HCT116 (cell line): ENCODE results near the gene MARCKS. TPM values are rescaled to one million over a fixed set of nuclear protein-coding genes. Genes with fewer than 3 reads are reported as not detected.

Source experiments
- ATAC-seq: fragments of 200-7000 bp; cut with Tn5 transposase; 2 replicates; pipeline ENCODE4 v1.9.1; 2020; ENCODE audit warnings: mild to moderate bottlenecking, moderate library complexity
- BruUV-seq: library from RNA; stranded (reverse); fragments of 400-500 nt; replicated peaks from 2 replicates; lab custom pipeline; 2021; lab: Mats Ljungman, UMichigan
- CTCF ChIA-PET: fragments of 300-600 bp; sonication (Branson Sonifier 250); formaldehyde crosslinking; loops from one replicate; lab custom pipeline; 2021; ENCODE audit warnings: antibody characterized with exemption; lab: Charles Lee
- POLR2A ChIA-PET: fragments of 300-600, 350-600 bp; sonication (Branson Sonifier 250); formaldehyde crosslinking; loops from one replicate; lab custom pipeline; 2021; ENCODE audit warnings: antibody characterized with exemption; lab: Charles Lee
- RAD21 ChIA-PET, 2 experiments: fragments of 300-600 bp; sonication (Branson Sonifier 250); formaldehyde crosslinking; loops; one replicate each; lab custom pipeline; 2023; ENCODE audit warnings: low total read pairs in 2 of 2; ENCODE audit not compliant: uncharacterized antibody in 2 of 2, unreplicated experiment in 2 of 2, low non-redundant PET in 1 of 2; lab: Charles Lee
- DNase-seq: peaks from one replicate; pipeline ENCODE4 v3.0.0-alpha.2; 2010; ENCODE audit warnings: low read depth, low spot score
- H2AFZ ChIP-seq: fragments of 200-600 bp; shearing (Covaris generic), sonication (generic); 2 replicates; pipeline ENCODE4 v1.6.1; 2017; ENCODE audit warnings: low read depth, mixed run types, mixed read lengths, antibody characterized with exemption, low read length; ENCODE audit not compliant: poor library complexity, severe bottlenecking
- H3K27ac ChIP-seq: 2 replicates; pipeline ENCODE4 v1.5.1; 2012; ENCODE audit warnings: low read depth, low read length
- H3K27me3 ChIP-seq: fragments of 200-600 bp; sonication (generic); 2 replicates; pipeline ENCODE4 v1.6.1; 2016; ENCODE audit warnings: mixed run types, low read length, mixed read lengths; ENCODE audit not compliant: insufficient read depth
- H3K36me3 ChIP-seq, 2 experiments: fragments of 200-500 bp in 1 of 2; fragments of 200-600 bp in 1 of 2; sonication (Bioruptor generic) in 1 of 2; sonication (generic) in 1 of 2; 2 replicates each; pipeline versions ENCODE4 v1.5.1 to v1.6.1; 2014 to 2016; ENCODE audit warnings: low read length in 2 of 2, inconsistent platforms in 1 of 2, mixed read lengths in 1 of 2, mixed run types in 1 of 2; ENCODE audit not compliant: insufficient read depth in 2 of 2, control insufficient read depth in 1 of 2
- H3K4me1 ChIP-seq, 2 experiments: fragments of 200-600 bp in 1 of 2; sonication (generic) in 1 of 2; 2 replicates each; pipeline versions ENCODE4 v1.5.1 to v1.6.1; 2012 to 2017; ENCODE audit warnings: low read length in 2 of 2, inconsistent platforms in 1 of 2, mild to moderate bottlenecking in 1 of 2, mixed read lengths in 1 of 2, mixed run types in 1 of 2, moderate library complexity in 1 of 2; ENCODE audit not compliant: insufficient read depth in 2 of 2, control insufficient read depth in 1 of 2
- H3K4me2 ChIP-seq: fragments of 200-600 bp; sonication (generic); 2 replicates; pipeline ENCODE4 v1.6.1; 2017; ENCODE audit warnings: mixed run types, low read length, mixed read lengths
- H3K4me3 ChIP-seq, 2 experiments: fragments of 200-600 bp in 1 of 2; sonication (generic) in 1 of 2; replicated peaks in 1 of 2; 2 replicates each; pipeline ENCODE4 v1.5.1; 2011 to 2016; ENCODE audit warnings: low read length in 2 of 2, control low read depth in 1 of 2, low read depth in 1 of 2, mild to moderate bottlenecking in 1 of 2, mixed read lengths in 1 of 2, mixed run types in 1 of 2
- H3K79me2 ChIP-seq: fragments of 200-600 bp; sonication (generic); 2 replicates; pipeline ENCODE4 v1.6.1; 2017; ENCODE audit warnings: mild to moderate bottlenecking, mixed run types, low read length, moderate library complexity, mixed read lengths; ENCODE audit not compliant: insufficient read depth
- H3K9ac ChIP-seq: fragments of 200-600 bp; sonication (generic); 2 replicates; pipeline ENCODE4 v1.6.1; 2016; ENCODE audit warnings: low read length, mixed read lengths
- H3K9me2 ChIP-seq: fragments of 200-600 bp; sonication (generic), shearing (Covaris generic); 2 replicates; pipeline ENCODE4 v1.6.1; 2017; ENCODE audit warnings: mixed run types, mild to moderate bottlenecking, moderate library complexity; ENCODE audit not compliant: insufficient read depth
- H3K9me3 ChIP-seq, 2 experiments: fragments of 200-500 bp in 1 of 2; fragments of 200-600 bp in 1 of 2; sonication (Bioruptor generic) in 1 of 2; sonication (generic) in 1 of 2; 2 replicates each; pipeline ENCODE4 v1.6.1; 2014 to 2017; ENCODE audit warnings: low read length in 2 of 2, mixed read lengths in 2 of 2, inconsistent platforms in 1 of 2, low read depth in 1 of 2, mild to moderate bottlenecking in 1 of 2, mixed run types in 1 of 2, moderate library complexity in 1 of 2; ENCODE audit not compliant: control insufficient read depth in 1 of 2, insufficient read depth in 1 of 2
- H4K20me1 ChIP-seq: fragments of 200-600 bp; sonication (generic), shearing (Covaris generic); 2 replicates; pipeline ENCODE4 v1.6.1; 2017; ENCODE audit warnings: mixed run types, mild to moderate bottlenecking, moderate library complexity; ENCODE audit not compliant: insufficient read depth
- CEBPB ChIP-seq: IDR thresholded peaks from 2 replicates; pipeline ENCODE4 v1.6.1; 2012; ENCODE audit warnings: low read depth
- JUND ChIP-seq: IDR thresholded peaks from 2 replicates; pipeline ENCODE4 v1.6.1; 2012
- SIN3A ChIP-seq: IDR thresholded peaks from 2 replicates; pipeline ENCODE4 v1.6.1; 2012; ENCODE audit warnings: low read depth
- ZFX ChIP-seq: fragments of 450-650 bp; IDR thresholded peaks from 2 replicates; pipeline ENCODE4 v1.6.1; 2017
- ZNF274 ChIP-seq: fragments of 200-500 bp; sonication (Bioruptor generic); IDR thresholded peaks from 2 replicates; pipeline ENCODE4 v1.6.1; 2014; ENCODE audit warnings: mild to moderate bottlenecking, low read depth, low read length, inconsistent platforms
- intact Hi-C: fragments of 100-400 bp; cut with micrococcal nuclease; formaldehyde crosslinking; loops from 2 replicates; pipeline ENCODE4 v1.10.0; 2022
- total RNA-seq: library from RNA; stranded (reverse); gene quantifications from one replicate; pipeline ENCODE4 v1.2.1, GENCODE V29; 2021; ENCODE audit not compliant: unreplicated experiment

The MARCKS gene
- total RNA-seq, 1 experiment from 2014 or later: 25.7 TPM

- TF ChIP-seq SIN3A (no peak; the same call in 1 of the 2 replicates), CEBPB (no peak), ZFX (peak; percentile 60)
Observed at GRCh38 chr6:113858480-113859348, 1.6 kb downstream of the MARCKS start (continued).

GRCh38 chr6:113859349-113860180, 2.4 kb downstream of the MARCKS start:
- ATAC-seq (no peak), DNase-seq (no peak)
- peak overlapping the region; percentile 79; the same call in 1 of the 2 replicates for H3K27ac ChIP-seq
- ChIA-PET CTCF (interaction anchor here (1.0 to 1.8 kb wide), 15 partner anchors 15 to 1080 kb away, joined by 3 to 17 read pairs (median 4); no protein-coding TSS in a partner anchor), POLR2A (interaction anchor here (1.0 to 1.2 kb wide), 5 partner anchors 20 to 1080 kb away, joined by 3 to 4 read pairs (median 4); no protein-coding TSS in a partner anchor), RAD21 (interaction anchor here (0.6 to 1.2 kb wide), 3 partner anchors 192 to 553 kb away, joined by 3 to 6 read pairs (median 3); no protein-coding TSS in a partner anchor)
- H3K79me2 ChIP-seq: peaks cover 40% of the 10 kb centered on the region
- TF ChIP-seq JUND (no peak), ZNF274 (no peak)
- H3K27me3 ChIP-seq: no peaks in the 10 kb centered on the region
- H3K9ac ChIP-seq: peak overlapping the region; percentile 99
- no peaks in the 10 kb centered on the region for H3K9me3 ChIP-seq
- peaks cover 0 to 10% of the 10 kb centered on the region in 2 experiments; a peak in 3 of 4 replicates for H3K36me3 ChIP-seq
- BruUV-seq: no TSS peak
- peak overlapping the region; percentile 99 for H3K4me2 ChIP-seq
- no peaks in the 10 kb centered on the region; the same call in 1 of the 2 replicates for H4K20me1 ChIP-seq
- intact Hi-C loops: loop anchor here (5.0 kb wide), 3 partner anchors 227 to 507 kb away; no protein-coding TSS in a partner anchor
- H3K4me1 ChIP-seq: peaks cover 7 to 21% of the 10 kb centered on the region in 2 experiments; a peak in 3 of 4 replicates
- no peak overlapping the region for H2AFZ ChIP-seq
- H3K4me3 ChIP-seq: peak overlapping the region; percentile 62 to 98
- no peaks in the 10 kb centered on the region for H3K9me2 ChIP-seq
